HG03378 (cell line): ENCODE measurements around the gene MOCS1.

Experiments
- ATAC-seq: cut with Tn5 transposase; IDR thresholded peaks from one replicate; pipeline ENCODE4 v1.9.1; 2021; ENCODE audit warnings: mild to moderate bottlenecking, moderate library complexity; ENCODE audit not compliant: unreplicated experiment

MOCS1 gene

GRCh38 chr6:39925931-39926290, 8.4 kb downstream of the MOCS1 start:
- no peak for ATAC-seq

- ATAC-seq: no peak
Observed at GRCh38 chr6:39925191-39925930, 8.9 kb downstream of the MOCS1 start.

- ATAC-seq: no peak
Observed at GRCh38 chr6:39924283-39924682, 10.0 kb downstream of the MOCS1 start.

GRCh38 chr6:39923861-39924260, 10.4 kb downstream of the MOCS1 start:
- ATAC-seq: no peak

GRCh38 chr6:39923394-39923793, 10.9 kb downstream of the MOCS1 start:
- no peak for ATAC-seq

- ATAC-seq: no peak
Observed at GRCh38 chr6:39922821-39923220, 11.4 kb downstream of the MOCS1 start.

GRCh38 chr6:39920157-39920556, 14.1 kb downstream of the MOCS1 start:
- no peak for ATAC-seq

GRCh38 chr6:39918831-39919230, 15.4 kb downstream of the MOCS1 start:
- no peak for ATAC-seq

- no peak for ATAC-seq
Observed at GRCh38 chr6:39917981-39918380, 16.3 kb downstream of the MOCS1 start.

- ATAC-seq: no peak
Observed at GRCh38 chr6:39917329-39917728, 16.9 kb downstream of the MOCS1 start.

- ATAC-seq: no peak
Observed at GRCh38 chr6:39915866-39916265, 18.4 kb downstream of the MOCS1 start.

- ATAC-seq: no peak
Observed at GRCh38 chr6:39914239-39914638, 20.0 kb downstream of the MOCS1 start.

- ATAC-seq: no peak
Observed at GRCh38 chr6:39913391-39913916, 20.8 kb downstream of the MOCS1 start.

GRCh38 chr6:39912446-39912845, 21.8 kb downstream of the MOCS1 start:
- no peak for ATAC-seq

- no peak for ATAC-seq
Observed at GRCh38 chr6:39911513-39912125, 22.6 kb downstream of the MOCS1 start.

GRCh38 chr6:39910744-39911143, 23.5 kb downstream of the MOCS1 start:
- no peak for ATAC-seq

GRCh38 chr6:39910164-39910563, 24.1 kb downstream of the MOCS1 start:
- no peak for ATAC-seq

GRCh38 chr6:39909701-39910100, 24.6 kb downstream of the MOCS1 start:
- ATAC-seq: no peak

- ATAC-seq: no peak
Observed at GRCh38 chr6:39908838-39909583, 25.3 kb downstream of the MOCS1 start.

GRCh38 chr6:39907871-39908575, 26.2 kb downstream of the MOCS1 start:
- ATAC-seq: no peak

- ATAC-seq: no peak
Observed at GRCh38 chr6:39906318-39906761, 27.9 kb downstream of the MOCS1 start.
